ENCODE results near the gene MEI1.

Gene MEI1

GRCh38 chr22:41813726-41814410 lies 114.6 kb downstream of the MEI1 start:
- DNase-seq (ENCODE audit: low read depth in 1 of 2, low spot score in 1 of 2): no peak
- Histone ChIP-seq H3K27ac (replicated peaks) (no peak overlapping the region), H3K4me3 (replicated peaks; ENCODE audit: insufficient read depth, low read length) (no peak overlapping the region), H3K27me3 (ENCODE audit: insufficient read depth, poor library complexity, severe bottlenecking) (no peaks in the 10 kb centered on the region)
- TF ChIP-seq POLR2AphosphoS5 (IDR thresholded peaks at IDR 0.05; ENCODE audit: low read depth) (no peak), CTCF (IDR thresholded peaks at IDR 0.05; ENCODE audit: insufficient read depth, low read length) (no peak), REST (IDR thresholded peaks at IDR 0.05; ENCODE audit: insufficient replicate concordance, low read depth) (no peak), GABPA (IDR thresholded peaks at IDR 0.05; ENCODE audit: low read depth) (no peak), SPI1 (IDR thresholded peaks at IDR 0.05; ENCODE audit: borderline replicate concordance, low read depth) (no peak)

GRCh38 chr22:41815716-41816115 lies 116.4 kb downstream of the MEI1 start:
- Histone ChIP-seq H3K27me3 (ENCODE audit: insufficient read depth, poor library complexity, severe bottlenecking) (no peaks in the 10 kb centered on the region), H3K27ac (replicated peaks) (no peak overlapping the region), H3K4me3 (replicated peaks; ENCODE audit: insufficient read depth, low read length) (no peak overlapping the region)
- no peak for DNase-seq (ENCODE audit: low read depth in 1 of 2, low spot score in 1 of 2)
- TF ChIP-seq POLR2AphosphoS5 (IDR thresholded peaks at IDR 0.05; ENCODE audit: low read depth): no peak
- TF ChIP-seq REST (IDR thresholded peaks at IDR 0.05; ENCODE audit: insufficient replicate concordance, low read depth): no peak
- TF ChIP-seq GABPA (IDR thresholded peaks at IDR 0.05; ENCODE audit: low read depth): no peak
- no peak for TF ChIP-seq SPI1 (IDR thresholded peaks at IDR 0.05; ENCODE audit: borderline replicate concordance, low read depth)
- no peak for TF ChIP-seq CTCF (IDR thresholded peaks at IDR 0.05; ENCODE audit: insufficient read depth, low read length)

- H3K27me3 ChIP-seq (ENCODE audit: insufficient read depth, poor library complexity, severe bottlenecking): no peaks in the 10 kb centered on the region
Measured at GRCh38 chr22:41816241-41816640, 116.9 kb downstream of the MEI1 start.

More at GRCh38 chr22:41816241-41816640, 116.9 kb downstream of the MEI1 start:
- no peak for DNase-seq (ENCODE audit: low read depth in 1 of 2, low spot score in 1 of 2)
- no peak overlapping the region for H3K4me3 ChIP-seq (replicated peaks; ENCODE audit: insufficient read depth, low read length)
- H3K27ac ChIP-seq (replicated peaks): no peak overlapping the region
- TF ChIP-seq SPI1 (IDR thresholded peaks at IDR 0.05; ENCODE audit: borderline replicate concordance, low read depth): no peak
- TF ChIP-seq POLR2AphosphoS5 (IDR thresholded peaks at IDR 0.05; ENCODE audit: low read depth): no peak
- TF ChIP-seq CTCF (IDR thresholded peaks at IDR 0.05; ENCODE audit: insufficient read depth, low read length): no peak

All from HL-60 (cell line).